NCI-H1436 treated with DMSO at 0.1 percent for 48 hours (cell line): ENCODE data around the gene LHFPL3.
"Not testable (repeated sequence)": the region's sequence is repeated elsewhere in the genome, so short reads cannot be mapped to it uniquely, and the experiment has no call there.

Source experiments
- DNase-seq: peaks from one replicate; lab custom pipeline; 2025; lab: John Stamatoyannopoulos, UW

LHFPL3 gene

GRCh38 chr7:104898434-104898833 lies 570.0 kb downstream of the LHFPL3 start:
- no peak for DNase-seq

GRCh38 chr7:104900525-104901239 lies 572.3 kb downstream of the LHFPL3 start:
- DNase-seq: no peak

GRCh38 chr7:104901240-104901619 lies 572.8 kb downstream of the LHFPL3 start:
- no peak for DNase-seq

DNA sequence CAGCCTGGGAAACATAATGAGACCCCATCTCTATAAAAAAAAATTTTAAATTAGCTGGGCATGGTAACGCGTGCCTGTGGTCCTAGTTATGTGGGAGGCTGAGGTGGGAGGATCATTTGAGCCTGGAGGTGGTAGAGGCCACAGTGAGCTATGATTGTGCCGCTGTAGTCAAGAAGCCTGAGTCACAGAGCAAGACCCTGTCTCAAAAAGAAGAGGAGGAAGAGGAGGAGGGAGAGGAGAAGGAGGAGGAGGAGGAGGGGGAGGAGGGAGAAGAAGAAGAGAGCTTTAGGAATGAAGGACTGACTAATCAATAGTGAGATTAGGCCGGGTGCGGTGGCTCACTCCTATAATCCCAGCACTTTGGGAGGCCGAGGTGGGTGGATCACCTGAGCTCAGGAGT lies 573.8 kb downstream of the LHFPL3 start:
- DNase-seq: no peak

DNA sequence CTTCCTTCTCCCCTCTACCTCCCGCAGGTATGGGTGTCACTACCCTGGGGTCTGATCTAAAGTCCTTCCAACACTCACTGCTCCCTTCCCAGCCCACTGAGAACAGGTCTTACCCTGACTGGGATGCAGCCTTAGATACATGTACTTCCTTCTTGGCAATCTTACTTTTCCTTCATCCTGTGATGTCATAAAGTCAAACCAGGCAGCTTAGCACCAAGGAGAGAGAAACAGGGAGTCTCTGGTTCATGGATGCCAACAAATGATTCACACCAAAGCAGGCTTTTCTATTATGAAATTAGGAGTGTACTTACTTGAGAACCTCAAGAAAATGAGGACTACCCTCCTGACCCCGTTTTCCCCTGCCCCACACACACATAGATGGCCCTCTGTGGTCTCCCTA lies 574.6 kb downstream of the LHFPL3 start:
- DNase-seq: no peak

GRCh38 chr7:104903846-104904245 lies 575.4 kb downstream of the LHFPL3 start:
- no peak for DNase-seq

DNA sequence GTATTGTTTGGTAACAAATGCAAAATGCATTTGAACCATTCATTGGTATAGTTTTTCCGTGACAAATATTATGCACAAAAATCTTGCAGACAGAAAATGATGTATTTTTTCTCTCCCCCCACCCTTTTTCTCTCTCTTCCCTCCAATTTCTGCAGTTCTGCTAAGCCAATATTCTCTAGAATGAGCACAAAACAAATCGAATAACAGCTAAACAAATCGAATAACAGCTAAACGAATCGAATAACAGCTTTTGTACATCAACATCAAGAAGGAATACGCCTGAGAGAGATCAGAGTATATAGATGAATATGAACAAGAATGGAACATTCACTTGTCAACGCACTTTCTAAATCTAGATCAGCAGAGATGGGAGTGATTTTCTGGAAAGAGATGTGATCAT lies 577.6 kb downstream of the LHFPL3 start:
- DNase-seq: no peak

DNA sequence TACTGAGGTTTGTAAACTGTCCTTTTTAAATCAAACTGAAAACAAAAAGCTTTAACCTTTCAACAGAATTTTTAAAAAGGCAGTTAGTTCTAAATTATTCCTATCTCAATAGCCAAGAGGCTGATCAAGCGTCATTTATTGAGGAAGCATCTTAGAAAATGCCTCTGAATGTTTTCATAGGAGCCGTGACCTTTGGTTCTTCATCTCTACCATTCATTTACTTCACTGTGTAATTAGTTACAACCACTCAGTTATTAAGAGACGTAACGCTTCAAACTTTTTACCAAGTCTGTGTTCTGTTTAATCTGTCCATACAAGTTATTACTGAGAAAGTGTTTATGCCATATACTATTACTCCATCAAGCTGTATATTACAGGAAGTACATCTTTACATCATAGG lies 578.2 kb downstream of the LHFPL3 start:
- DNase-seq: no peak

DNA sequence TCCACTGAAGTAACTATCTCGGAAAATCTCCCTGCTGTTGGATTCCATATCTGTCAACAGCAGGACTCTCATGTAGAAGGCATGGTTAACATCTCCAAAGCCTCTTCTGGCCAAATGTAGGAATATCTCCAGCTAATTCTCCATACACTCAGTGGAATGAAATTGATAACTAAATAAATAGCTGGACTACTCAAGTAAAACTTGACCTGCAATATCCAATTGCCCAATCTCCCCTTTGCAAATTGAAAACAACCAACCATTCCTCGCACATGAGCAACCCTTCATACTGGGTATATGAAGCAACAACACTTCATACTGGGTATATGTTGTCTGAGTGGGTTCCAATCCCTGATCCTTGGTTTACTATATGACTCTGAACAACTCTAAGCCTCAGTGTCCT lies 580.2 kb downstream of the LHFPL3 start:
- DNase-seq: no peak

DNA sequence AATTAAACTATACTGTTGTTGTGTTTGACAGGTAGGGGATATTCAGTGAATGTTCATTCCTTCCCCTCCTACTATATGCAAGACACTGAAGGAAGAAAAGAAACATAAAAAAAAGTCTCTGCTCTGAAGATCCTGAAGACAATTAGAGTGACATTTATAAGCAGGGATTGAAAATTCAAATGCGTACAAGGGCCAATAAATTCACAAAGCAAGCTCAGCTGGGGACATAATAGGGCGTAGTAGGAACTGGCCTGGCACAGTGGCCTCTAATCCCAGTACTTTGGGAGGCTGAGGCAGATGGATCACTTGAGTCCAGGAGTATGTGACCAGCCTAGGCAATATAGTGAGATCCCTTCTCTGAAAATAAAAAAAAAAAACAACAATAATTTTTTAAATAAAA lies 580.7 kb downstream of the LHFPL3 start:
- DNase-seq: no peak

- no peak for DNase-seq
Measured at GRCh38 chr7:104914421-104914820, 586.0 kb downstream of the LHFPL3 start.

DNA sequence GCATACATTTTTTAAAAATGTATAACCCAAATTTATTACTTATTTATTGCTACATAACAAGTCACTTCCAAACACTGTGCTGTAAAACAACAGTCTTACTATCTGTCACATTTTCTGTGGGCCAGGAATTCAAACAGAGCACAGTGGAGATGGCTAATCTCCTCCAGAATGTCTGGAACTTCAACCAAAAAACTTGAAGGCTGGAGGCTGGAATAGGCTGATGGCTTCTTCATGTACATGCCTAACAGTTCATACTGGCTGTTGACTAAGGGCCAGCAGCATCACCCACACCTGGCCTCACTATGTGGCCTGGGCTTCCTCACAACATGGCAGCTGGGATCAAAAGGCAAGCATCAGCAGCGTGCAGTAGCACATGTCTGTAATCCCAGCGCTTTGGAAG lies 593.2 kb downstream of the LHFPL3 start:
- no peak for DNase-seq

DNA sequence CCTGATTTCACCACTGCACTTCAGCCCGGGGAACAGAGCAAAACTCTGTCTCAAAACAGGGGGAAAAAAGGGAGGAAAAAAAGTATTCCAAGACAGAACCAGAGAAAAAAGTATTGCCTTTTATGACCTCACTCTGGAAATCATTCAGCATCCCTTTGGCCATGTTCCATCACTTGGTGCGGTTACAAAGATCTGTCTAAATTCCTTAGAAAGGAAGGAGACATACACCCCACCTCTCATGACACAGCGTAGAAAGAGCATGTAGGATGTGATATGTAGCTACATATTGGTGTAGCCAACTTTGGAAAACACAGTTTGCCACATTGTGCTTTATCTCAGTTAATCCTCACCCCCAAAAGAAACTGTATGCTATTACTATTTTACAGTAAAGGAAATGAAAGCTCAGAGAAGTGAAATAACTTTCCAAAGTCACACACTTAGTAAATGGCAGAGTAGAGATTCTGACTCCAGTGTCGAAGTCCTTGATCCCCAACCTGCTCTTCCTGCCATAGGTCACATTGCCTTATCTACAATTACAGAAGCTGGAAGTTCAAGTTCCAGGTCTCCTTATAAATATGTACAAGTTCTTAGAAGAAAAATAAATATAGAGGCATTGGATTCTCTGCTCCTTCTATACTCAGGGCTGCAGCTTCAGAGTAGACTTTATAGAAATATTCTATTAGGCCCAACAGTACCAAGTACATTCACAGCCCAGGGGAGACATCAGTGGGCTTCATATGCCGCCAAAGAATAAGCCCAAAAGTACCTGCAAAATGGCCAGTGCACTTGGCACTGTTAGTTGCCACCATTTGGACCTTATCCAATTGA lies 594.0 kb downstream of the LHFPL3 start:
- DNase-seq: no peak

DNA sequence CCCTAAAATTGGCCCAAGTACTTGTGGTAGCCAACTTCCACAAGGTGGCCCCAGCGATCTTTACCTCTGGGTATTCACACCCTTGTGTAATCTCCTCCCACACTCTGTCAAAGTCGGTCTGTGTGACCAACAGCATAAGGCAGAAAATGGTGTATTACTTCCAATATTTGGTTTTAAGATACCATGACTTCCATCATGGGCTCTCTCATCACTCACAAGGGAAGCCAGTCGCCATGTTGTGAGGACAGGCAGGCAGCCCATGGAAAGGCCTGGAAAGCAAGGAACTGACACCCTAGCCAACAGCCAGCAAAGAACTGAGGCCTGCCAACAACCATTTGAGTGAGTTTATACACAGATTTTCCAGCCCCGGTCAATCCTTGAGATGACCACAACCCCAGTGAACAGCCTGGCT lies 594.6 kb downstream of the LHFPL3 start:
- DNase-seq: no peak

DNA sequence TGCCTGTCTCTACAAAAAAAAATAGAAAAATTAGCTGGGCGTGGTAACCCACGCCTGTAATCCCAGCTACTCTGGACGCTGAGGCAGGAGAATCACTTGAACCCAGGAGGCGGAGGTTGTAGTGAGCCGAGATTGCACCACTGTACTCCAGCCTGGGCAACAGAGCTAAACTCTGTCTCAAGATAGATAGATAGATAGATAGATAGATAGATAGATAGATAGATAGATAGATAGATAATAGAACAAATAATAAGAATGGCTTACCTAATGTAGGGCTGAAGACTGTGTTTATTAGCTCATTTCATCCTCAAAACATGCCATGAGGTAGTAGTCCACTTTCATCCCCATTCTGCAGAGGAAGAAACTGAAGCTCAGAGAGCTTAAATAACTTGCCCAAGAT lies 597.8 kb downstream of the LHFPL3 start:
- not testable (repeated sequence) for DNase-seq

- no peak for DNase-seq
Measured at GRCh38 chr7:104926601-104927041, 598.2 kb downstream of the LHFPL3 start.

GRCh38 chr7:104927055-104927454 lies 598.7 kb downstream of the LHFPL3 start:
- DNase-seq: no peak

- DNase-seq: no peak
Measured at GRCh38 chr7:104928721-104929400, 600.5 kb downstream of the LHFPL3 start.

GRCh38 chr7:104929921-104930320 lies 601.5 kb downstream of the LHFPL3 start:
- DNase-seq: no peak

DNA sequence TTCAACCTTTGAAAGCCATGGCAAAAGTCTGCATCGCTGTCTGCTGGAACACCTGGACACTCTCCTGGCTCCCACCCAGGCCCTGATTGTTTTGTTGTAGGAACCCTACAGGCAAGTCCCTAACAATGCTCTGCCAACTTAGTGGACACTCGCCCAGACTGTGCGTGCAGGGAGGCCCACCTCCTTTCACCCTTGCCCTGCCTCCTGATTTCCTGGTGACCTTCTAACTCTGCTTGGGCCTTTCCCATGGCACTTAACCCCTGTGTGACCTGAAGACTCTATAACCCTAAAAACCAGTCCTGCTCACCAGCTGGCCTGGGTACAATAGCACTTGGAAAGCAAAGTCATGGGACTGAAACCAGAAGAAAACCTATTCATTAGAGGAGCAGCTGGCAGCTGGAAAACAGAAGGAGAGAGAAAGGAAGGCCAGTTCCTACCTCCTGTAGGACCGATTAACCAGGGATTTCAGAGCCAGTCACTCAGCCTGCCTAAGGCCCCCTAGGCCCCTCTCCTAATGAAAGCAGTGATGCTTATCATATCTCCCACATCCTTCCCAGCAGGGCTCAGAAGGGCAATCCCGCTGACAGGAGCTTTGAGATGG lies 602.9 kb downstream of the LHFPL3 start:
- no peak for DNase-seq

- DNase-seq: no peak
Measured at GRCh38 chr7:104933022-104933421, 604.6 kb downstream of the LHFPL3 start.

DNA sequence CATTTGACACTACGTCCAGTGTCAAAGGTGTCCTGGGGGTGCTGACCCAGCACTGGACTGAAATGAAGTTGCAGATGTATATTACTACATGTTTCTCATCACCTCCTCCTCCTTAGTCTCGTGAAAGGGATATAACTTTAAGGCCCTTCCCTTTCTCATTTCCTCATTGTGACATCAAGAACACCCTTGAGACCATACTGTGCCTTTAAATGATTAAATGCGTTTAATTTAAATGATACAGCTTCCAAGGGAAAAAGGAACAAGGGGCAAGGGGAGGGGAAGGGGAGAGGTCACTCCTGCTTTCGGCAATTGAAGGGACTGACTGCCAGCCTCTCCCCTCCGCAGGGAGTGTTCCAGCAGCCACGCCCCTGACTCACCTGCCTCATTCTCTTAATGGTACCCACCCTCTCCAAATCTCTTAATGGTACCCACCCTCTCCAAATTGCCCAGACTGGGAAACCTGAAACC lies 605.2 kb downstream of the LHFPL3 start:
- DNase-seq: no peak
